T-helper 1 cell treated with Interleukin-12 subunit alpha and Interleukin-12 subunit beta and Interleukin-4 antibody, amounts not matched to agents 30 μg/mL and 1 μg/mL, for 36 hours (primary cell): ENCODE data around the gene MEX3D.

Source experiments
- H3K27ac Mint-ChIP-seq: one replicate; pipeline ENCODE4 v1.8.0; 2021; ENCODE audit warnings: mild to moderate bottlenecking, mixed read lengths
- H3K27me3 Mint-ChIP-seq: one replicate; pipeline ENCODE4 v1.8.0; 2021; ENCODE audit warnings: low read depth, mixed read lengths
- H3K36me3 Mint-ChIP-seq: one replicate; pipeline ENCODE4 v1.8.0; 2021; ENCODE audit warnings: low read depth, mixed read lengths
- H3K4me1 Mint-ChIP-seq: one replicate; pipeline ENCODE4 v1.8.0; 2021; ENCODE audit warnings: low read depth, mixed read lengths
- H3K4me3 Mint-ChIP-seq: one replicate; pipeline ENCODE4 v1.8.0; 2021; ENCODE audit warnings: mild to moderate bottlenecking, moderate library complexity, mixed read lengths
- H3K9me3 Mint-ChIP-seq: one replicate; pipeline ENCODE4 v1.8.0; 2021; ENCODE audit warnings: mixed read lengths

Gene MEX3D

DNA sequence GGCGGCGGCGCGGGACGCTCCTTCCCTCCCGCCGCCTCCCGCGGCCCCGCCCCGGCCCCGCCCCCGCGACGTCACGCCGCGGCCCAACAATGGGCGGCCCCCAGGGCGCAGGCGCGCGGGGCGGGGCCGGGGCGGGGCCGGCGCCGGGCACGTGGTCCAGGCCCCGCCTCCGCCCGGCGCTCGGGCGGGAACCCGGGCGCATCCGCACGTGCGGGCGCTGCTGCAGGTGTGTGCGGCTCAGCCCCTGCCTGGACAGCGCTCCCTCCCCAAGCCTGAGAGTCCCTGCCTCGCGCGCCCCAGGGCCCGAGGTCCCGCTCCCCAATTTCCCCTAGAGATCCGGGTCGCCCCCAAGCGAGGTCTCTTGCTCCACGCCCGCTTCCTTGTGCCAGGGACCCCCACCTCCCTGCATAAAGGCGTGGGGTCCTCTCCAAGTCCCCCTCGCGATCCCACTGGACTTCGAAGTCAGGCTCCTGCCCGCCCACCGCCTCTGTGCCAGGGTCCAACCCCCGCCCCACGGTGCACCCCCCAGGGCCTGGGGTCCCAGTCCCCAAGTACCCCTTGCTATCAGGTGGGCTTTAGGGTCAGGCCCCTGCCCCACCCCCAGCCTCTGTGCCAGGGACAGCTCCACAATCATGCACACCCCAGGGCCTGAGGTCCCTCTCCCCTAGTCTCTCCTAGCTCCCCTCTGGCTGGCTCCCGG is at the start of gene MEX3D:
MEX3D (minus strand) TSS at position 6 of the 700 bp plus-strand sequence. CDS start 267 bp downstream, outside the sequence.
- peaks cover 1% of the 10 kb centered on the region for H3K4me1 Mint-ChIP-seq
- peaks cover 16% of the 10 kb centered on the region for H3K27me3 Mint-ChIP-seq
- no peaks in the 10 kb centered on the region for H3K36me3 Mint-ChIP-seq
- no peak within 1 kb of the TSS for H3K27ac Mint-ChIP-seq
- no peaks in the 10 kb centered on the region for H3K9me3 Mint-ChIP-seq
- H3K4me3 Mint-ChIP-seq: peak within 1 kb of the TSS; percentile 25

DNA sequence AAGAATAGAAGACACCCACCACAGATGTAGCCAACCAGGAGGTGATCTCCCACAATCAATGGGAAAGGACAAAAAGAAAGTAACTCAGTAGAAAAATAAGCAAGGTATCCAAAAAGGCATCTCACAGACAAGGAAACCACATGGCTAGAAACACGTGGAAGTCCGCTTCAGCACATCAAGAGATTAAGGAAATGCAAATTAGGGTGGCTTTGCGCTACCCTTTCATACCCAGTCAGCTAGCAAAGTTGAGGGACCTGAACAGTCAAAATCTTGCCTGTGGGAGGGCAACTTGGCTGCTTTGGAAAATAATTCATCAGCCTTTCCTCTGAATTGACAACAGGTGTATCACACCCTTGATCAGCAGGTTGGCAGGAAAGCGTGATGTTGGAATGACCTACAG is 48.8 kb upstream of the MEX3D start:
- Mint-ChIP-seq H3K36me3 (peaks cover 19% of the 10 kb centered on the region), H3K4me3 (no peak overlapping the region), H3K9me3 (no peaks in the 10 kb centered on the region), H3K27ac (peak overlapping the region; percentile 22), H3K27me3 (no peaks in the 10 kb centered on the region), H3K4me1 (peaks cover 4% of the 10 kb centered on the region)

DNA sequence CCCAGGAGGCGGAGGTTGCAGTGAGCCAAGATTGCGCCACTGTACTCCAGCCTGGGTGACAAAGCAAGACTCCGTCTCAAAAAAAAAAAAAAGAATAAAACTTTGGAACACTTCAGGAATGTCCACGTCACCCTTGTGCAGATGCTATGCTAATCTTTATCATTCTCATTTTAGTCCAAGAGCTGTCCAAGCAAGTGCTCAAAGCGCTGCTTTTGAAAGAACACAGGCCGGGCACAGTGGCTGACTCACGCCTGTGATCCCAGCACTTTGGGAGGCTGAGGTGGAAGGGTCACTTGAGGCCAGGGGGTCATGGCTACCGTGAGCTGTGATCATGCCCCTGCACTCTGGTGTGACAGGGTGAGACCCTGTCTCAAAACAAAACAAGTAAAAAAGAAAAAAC is 48.3 kb upstream of the MEX3D start:
- Mint-ChIP-seq H3K9me3 (no peaks in the 10 kb centered on the region), H3K27ac (no peak overlapping the region), H3K36me3 (peaks cover 20% of the 10 kb centered on the region), H3K4me3 (no peak overlapping the region), H3K27me3 (no peaks in the 10 kb centered on the region), H3K4me1 (peaks cover 4% of the 10 kb centered on the region)

DNA sequence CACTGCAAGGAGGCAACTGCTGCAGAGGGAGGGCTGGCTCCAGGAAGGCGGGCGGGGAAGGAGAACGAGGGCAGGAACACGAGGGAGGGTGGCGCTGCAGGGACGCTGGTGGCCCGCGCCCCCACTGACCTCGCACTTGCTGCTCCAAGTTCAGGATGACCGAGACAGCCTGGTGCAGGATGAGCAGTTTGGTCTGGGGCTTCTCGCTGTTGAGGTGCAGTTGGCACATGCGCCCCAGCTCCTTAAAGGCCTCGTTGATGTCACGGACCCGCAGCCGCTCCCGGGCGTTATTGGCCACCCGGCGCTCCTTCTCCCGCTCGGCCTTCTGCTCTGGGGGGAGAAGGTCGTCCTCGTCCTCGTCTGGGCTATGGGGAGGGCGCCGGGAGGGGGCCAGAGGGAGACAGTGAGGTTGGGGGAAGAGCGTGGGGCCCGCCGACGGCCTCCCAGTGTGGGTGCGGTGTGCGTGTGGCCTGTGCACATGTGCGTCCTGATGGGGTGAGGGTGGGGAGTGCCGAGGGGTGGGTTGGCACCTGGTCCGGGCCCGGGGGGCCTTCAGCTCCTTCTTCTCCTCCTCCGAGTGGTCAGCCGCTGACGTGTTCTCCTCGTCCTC is 47.1 kb upstream of the MEX3D start:
- Mint-ChIP-seq H3K36me3 (peaks cover 23% of the 10 kb centered on the region), H3K27me3 (no peaks in the 10 kb centered on the region), H3K4me1 (peaks cover 4% of the 10 kb centered on the region), H3K9me3 (no peaks in the 10 kb centered on the region), H3K27ac (no peak overlapping the region), H3K4me3 (no peak overlapping the region)

DNA sequence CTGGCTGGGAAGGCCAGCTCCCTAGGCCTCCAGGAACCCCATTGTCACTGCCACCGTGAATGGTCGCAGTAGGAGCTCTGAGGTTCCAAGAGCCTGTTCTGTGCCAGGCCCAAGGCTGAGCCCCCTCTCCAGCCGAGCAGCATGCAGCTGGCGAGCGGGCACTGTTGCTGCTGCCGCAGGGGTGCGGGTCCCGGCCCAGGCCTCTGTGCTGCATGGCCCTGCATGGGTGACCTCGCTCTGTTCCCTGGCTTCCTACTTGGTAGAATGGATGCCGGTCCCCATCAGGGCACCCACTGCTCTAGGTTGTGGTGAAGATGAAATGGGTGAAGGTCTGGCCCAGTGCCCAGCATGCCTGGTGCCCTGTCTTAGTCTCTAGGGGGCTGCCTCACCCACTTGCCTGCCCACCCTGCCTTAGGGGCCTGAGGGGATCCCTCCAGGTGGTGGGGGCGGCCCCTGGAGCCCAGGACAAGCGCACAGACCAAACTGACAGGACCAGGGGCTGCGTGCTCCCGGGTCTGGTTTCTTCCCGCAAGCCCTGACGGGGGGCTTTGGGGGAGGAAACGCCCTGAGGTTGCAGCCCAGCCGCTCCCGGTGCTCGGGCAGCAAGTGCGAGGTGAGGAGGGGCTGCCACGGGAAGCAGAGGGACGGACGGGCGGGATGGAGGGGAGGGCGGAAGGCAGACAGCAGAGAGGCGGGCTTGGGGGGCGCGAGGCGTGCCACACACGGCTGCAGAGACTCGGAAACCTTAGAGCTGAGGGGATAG is 45.9 kb upstream of the MEX3D start:
- H3K4me3 Mint-ChIP-seq: no peak overlapping the region
- H3K4me1 Mint-ChIP-seq: peaks cover 9% of the 10 kb centered on the region
- no peaks in the 10 kb centered on the region for H3K27me3 Mint-ChIP-seq
- no peak overlapping the region for H3K27ac Mint-ChIP-seq
- H3K9me3 Mint-ChIP-seq: no peaks in the 10 kb centered on the region
- H3K36me3 Mint-ChIP-seq: peaks cover 23% of the 10 kb centered on the region

DNA sequence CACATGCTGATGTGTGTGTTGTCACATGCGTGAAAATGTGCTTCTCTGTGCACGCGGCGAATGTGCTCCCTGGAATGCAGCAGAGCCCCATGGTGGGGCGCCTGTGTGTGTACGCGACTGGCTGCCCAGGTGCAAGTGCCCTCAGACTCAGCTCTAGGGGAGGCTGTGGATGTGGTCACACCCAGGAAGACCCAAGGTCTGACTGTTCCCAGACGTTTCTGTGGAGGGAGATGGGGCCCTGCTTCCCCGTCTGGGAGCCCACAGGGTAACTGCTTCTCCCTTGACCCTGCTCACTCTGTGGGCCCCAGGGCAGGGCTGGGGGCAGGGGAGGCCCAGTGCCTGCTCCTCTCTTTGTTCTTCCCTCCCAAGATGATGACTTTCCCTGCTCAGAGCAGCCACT is 45.0 kb upstream of the MEX3D start:
- H3K36me3 Mint-ChIP-seq: peaks cover 22% of the 10 kb centered on the region
- H3K9me3 Mint-ChIP-seq: no peaks in the 10 kb centered on the region
- peaks cover 13% of the 10 kb centered on the region for H3K4me1 Mint-ChIP-seq
- no peak overlapping the region for H3K27ac Mint-ChIP-seq
- no peaks in the 10 kb centered on the region for H3K27me3 Mint-ChIP-seq
- H3K4me3 Mint-ChIP-seq: no peak overlapping the region

DNA sequence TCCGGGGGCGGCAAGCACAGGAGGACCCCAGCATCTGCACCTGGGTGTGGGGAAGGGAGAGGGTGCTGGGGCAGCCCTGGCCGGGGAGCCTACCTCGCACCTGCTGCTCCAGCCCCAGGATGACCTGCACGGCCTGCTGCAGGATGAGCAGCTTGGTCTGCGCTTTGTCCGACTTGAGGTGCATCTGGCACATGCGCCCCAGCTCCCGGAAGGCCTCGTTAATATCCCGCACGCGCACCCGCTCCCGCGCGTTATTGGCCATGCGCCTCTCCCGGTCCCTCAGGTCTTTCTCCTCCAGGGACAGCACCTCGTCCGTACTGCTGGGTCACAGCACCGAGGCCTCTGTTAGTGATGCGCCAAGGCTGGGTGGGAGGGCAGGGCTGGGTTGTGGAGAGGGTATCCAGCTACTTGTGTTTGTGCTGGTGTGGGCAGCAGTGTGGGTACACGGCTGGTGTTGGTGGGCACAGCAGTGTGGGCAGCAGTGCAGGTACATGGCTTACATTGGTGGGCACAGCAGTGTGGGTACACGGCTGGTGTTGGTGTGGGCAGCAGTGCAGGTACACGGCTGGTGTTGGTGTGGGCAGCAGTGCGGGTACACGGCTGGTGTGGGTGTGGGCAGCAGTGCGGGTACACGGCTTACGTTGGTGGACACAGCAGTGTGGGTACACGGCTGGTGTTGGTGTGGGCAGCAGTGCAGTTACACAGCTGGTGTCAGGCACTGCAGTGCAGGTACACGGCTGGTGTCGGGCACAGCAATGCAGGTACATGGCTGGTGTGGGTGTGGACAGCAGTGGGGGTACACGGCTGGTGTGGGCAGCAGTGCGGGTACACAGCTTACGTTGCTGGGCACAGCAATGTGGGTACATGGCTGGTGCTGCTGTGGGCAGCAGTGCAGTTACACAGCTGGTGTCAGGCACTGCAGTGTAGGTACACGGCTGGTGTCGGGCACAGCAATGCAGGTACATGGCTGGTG is 44.3 kb upstream of the MEX3D start:
- no peaks in the 10 kb centered on the region for H3K27me3 Mint-ChIP-seq
- H3K27ac Mint-ChIP-seq: no peak overlapping the region
- H3K36me3 Mint-ChIP-seq: peaks cover 20% of the 10 kb centered on the region
- peaks cover 11% of the 10 kb centered on the region for H3K4me1 Mint-ChIP-seq
- H3K9me3 Mint-ChIP-seq: no peaks in the 10 kb centered on the region
- no peak overlapping the region for H3K4me3 Mint-ChIP-seq

DNA sequence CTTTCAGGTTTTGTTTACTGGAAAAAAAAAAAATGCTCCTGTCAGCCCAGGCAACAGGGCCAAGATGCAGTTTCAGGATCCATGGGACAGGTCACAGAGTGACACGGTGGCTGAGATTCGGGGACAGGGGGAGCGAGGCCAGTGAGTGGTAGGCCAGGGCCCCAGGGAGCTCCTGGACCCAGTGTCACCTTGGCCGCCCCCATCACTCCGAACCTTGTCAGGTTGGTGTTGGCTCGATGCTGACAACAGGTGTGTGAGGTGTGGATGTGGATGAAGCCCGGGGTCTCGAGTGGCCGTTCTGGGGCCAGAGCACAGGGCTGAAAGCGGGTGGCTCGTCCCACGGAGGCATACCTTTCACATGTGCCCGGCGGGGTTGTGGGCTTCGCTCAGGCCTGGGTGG is 43.2 kb upstream of the MEX3D start:
- no peak overlapping the region for H3K4me3 Mint-ChIP-seq
- no peaks in the 10 kb centered on the region for H3K9me3 Mint-ChIP-seq
- no peaks in the 10 kb centered on the region for H3K27me3 Mint-ChIP-seq
- H3K27ac Mint-ChIP-seq: no peak overlapping the region
- peaks cover 13% of the 10 kb centered on the region for H3K4me1 Mint-ChIP-seq
- peaks cover 17% of the 10 kb centered on the region for H3K36me3 Mint-ChIP-seq

DNA sequence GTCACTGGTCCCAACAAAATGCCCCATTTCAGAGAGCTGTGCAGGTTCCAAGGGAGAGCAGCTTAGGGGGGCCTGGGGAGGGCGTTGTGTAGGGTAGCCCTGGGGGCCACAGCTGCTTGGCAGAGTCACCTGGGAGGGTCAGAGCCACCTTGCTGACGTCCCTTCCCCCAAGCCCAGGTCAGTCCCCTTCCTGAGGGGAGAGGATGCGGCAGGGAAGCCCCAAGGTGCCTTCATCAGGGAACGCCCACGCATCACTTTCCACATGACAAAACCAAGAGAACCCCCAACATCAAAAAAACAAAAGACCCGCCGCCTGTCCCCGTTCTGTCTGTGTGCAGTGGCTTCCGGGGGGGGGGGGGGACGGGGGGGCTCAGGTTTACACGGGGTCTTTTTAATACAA is 42.5 kb upstream of the MEX3D start:
- Mint-ChIP-seq H3K9me3 (no peaks in the 10 kb centered on the region), H3K4me3 (no peak overlapping the region), H3K4me1 (peaks cover 16% of the 10 kb centered on the region), H3K36me3 (peaks cover 12% of the 10 kb centered on the region), H3K27me3 (no peaks in the 10 kb centered on the region), H3K27ac (no peak overlapping the region)

DNA sequence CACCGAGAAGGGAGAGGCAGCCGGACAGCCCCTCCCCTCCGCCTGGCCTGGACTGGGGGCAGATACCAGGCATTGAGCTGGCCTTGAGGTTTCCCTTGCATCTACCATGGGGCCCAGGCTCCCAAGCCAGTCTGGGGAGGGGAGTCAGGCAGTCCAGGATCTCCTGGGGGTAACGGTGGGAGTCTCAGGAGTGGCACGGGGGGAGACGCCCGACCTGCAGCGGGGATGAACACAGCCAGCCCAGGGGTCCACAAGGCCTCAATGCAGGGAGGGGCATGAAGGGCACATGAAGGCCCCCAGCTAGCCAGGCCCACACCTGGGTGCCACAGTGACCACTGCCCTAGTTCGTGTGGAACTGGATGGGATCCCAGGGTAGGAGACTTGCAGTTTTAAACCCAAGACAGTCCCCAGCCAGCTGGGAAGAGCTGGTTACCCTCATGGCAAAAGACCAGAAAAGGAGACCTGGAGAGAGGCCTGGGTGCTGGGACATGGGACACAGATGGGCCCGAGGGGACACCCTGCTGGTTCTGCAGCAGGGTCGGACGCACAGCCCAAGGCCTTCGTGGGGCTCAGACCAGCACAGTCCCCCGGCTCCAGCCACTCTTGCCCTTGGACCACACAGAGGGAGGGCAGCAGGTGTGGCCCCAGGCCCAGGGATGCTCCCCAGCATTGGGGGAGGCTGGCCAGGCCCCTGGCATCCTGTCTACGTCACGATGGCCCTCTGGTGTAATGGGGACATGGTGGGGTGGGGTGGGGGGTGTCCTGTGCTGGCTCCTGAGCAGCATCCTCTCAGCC is 41.8 kb upstream of the MEX3D start:
- Mint-ChIP-seq H3K9me3 (no peaks in the 10 kb centered on the region), H3K4me1 (peaks cover 16% of the 10 kb centered on the region), H3K27ac (no peak overlapping the region), H3K27me3 (no peaks in the 10 kb centered on the region), H3K4me3 (no peak overlapping the region), H3K36me3 (peaks cover 11% of the 10 kb centered on the region)

DNA sequence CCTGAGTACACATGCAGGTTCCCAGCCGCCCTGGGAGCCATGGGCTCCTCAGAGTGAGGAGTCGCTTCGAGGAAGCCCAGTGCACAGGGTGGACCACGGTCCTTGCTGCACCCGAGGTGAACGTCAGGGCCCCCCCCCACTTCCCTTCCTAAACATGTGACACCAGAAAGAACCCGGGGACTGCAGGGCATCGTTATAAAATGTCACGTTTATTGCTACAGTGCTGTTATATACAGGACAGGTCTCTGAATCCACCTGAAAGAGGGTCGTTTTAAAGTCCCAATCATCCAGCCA is 40.9 kb upstream of the MEX3D start:
- Mint-ChIP-seq H3K4me1 (peaks cover 20% of the 10 kb centered on the region), H3K9me3 (no peaks in the 10 kb centered on the region), H3K36me3 (peaks cover 6% of the 10 kb centered on the region), H3K4me3 (no peak overlapping the region), H3K27me3 (no peaks in the 10 kb centered on the region), H3K27ac (no peak overlapping the region)

DNA sequence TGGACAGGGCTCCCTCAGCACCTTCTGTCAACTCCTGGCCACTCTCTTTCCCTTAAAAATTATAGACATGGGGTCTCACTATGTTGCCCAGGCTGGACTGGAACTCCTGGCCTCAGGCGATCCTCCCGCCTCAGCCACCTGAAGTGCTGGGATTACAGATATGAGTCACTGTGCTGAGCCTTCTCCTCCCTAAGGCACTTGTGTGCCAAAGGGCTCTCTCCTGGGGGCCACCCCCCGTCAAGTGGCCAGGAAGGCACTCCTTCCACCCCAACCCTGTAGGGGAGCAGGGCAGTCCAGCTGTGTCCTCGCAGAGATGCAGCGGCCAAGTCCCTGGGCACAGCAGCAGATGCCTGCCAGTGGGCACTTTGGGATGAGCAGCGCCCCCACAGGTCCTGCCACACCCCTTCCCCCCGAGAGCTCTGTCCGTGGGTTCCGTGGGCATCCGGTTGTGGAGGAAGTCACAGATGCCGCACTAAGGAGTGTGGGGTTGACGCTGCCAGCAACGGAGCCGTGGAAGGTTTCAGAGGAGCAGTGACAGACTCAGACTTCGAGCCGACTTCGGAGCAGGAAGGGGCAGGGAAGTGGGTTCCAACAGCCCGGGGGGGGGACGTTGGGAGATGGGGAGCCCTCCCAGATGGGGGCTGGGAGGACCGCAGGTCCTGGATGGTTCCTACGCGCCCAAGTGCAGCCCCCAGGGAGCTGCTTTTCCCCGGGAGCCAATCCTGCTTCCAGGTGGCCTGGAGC is 40.4 kb upstream of the MEX3D start:
- Mint-ChIP-seq H3K36me3 (peaks cover 6% of the 10 kb centered on the region), H3K27ac (peak overlapping the region; percentile 73), H3K4me3 (peak overlapping the region; percentile 21), H3K9me3 (no peaks in the 10 kb centered on the region), H3K27me3 (no peaks in the 10 kb centered on the region), H3K4me1 (peaks cover 21% of the 10 kb centered on the region)

DNA sequence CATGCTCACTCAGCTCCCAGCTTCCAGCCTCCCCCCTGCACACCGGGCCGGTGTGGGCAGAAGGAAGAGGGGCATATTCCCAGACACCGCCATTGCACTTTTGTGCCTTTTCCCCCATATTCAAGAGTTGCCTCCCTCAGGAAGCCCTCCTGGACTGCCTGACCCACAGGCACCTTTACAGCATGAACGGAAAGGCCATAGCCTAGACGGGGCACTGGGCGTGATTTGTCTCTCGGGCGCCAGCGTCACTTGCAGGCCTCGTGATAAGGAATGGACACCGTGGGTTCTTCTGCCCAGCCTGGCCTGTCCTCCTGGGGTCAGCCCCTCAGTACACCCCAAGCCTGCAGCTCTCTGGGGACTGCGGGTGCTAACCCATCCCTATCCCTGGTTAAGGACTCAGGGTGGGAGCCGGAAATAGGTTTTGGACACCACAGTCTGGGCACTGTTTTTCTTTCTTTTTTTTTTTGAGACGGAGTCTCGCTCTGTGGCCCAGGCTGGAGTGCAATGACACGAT is 38.1 kb upstream of the MEX3D start:
- no peaks in the 10 kb centered on the region for H3K9me3 Mint-ChIP-seq
- peak overlapping the region; percentile 94 for H3K4me3 Mint-ChIP-seq
- no peaks in the 10 kb centered on the region for H3K27me3 Mint-ChIP-seq
- peaks cover 7% of the 10 kb centered on the region for H3K36me3 Mint-ChIP-seq
- peak overlapping the region; percentile 99 for H3K27ac Mint-ChIP-seq
- H3K4me1 Mint-ChIP-seq: peaks cover 27% of the 10 kb centered on the region
